ENCODE results near the gene SAMD3.

SAMD3 gene

DNA sequence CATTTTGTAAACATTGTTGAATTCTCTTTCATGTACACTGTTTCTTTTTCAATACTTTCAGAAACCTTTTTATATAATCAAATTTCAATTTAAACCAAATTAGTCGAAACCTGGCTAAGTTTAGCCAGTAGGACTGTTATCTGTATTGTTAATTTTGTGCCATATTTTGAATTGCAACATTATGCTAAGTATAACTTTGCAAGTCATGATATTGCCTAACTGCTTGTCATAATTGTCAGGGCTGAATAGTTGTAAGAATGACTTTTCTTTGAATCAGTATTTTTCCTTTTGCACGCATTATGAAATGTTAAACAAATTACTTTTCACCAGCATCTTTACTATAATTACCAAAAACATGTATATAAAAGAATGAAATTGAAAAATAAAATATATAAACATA is 82.7 kb downstream of the SAMD3 start:
- TF ChIP-seq, protein P1, sequence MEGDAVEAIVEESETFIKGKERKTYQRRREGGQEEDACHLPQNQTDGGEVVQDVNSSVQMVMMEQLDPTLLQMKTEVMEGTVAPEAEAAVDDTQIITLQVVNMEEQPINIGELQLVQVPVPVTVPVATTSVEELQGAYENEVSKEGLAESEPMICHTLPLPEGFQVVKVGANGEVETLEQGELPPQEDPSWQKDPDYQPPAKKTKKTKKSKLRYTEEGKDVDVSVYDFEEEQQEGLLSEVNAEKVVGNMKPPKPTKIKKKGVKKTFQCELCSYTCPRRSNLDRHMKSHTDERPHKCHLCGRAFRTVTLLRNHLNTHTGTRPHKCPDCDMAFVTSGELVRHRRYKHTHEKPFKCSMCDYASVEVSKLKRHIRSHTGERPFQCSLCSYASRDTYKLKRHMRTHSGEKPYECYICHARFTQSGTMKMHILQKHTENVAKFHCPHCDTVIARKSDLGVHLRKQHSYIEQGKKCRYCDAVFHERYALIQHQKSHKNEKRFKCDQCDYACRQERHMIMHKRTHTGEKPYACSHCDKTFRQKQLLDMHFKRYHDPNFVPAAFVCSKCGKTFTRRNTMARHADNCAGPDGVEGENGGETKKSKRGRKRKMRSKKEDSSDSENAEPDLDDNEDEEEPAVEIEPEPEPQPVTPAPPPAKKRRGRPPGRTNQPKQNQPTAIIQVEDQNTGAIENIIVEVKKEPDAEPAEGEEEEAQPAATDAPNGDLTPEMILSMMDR (IDR thresholded peaks at IDR 0.05; ENCODE audit: insufficient read depth, low read depth, low read length, missing control alignments), result no peak
- no peak for DNase-seq (ENCODE audit: low read depth)
- H3K4me3 ChIP-seq (ENCODE audit: low read depth, low read length), result no peak overlapping the region

DNA sequence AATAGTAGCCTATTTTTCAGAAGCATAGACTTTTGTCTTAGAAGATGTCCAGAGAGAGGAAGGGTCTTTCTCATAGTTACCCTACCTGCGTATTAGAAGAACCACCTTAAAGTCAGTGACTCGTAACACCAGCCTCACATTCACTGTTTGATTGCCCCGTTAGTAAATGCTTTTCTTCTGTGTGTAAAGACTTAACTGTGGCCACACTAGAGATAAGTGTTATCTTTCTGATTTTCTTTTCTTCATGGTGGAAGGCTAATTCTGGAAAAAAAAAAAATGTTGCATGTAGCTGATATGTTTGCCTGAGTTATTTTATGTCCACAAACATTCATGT is 83.9 kb downstream of the SAMD3 start:
- TF ChIP-seq, protein P1 (IDR thresholded peaks at IDR 0.05; ENCODE audit: insufficient read depth, low read depth, low read length, missing control alignments), result no peak
- no peak overlapping the region for H3K4me3 ChIP-seq (ENCODE audit: low read depth, low read length)

DNA sequence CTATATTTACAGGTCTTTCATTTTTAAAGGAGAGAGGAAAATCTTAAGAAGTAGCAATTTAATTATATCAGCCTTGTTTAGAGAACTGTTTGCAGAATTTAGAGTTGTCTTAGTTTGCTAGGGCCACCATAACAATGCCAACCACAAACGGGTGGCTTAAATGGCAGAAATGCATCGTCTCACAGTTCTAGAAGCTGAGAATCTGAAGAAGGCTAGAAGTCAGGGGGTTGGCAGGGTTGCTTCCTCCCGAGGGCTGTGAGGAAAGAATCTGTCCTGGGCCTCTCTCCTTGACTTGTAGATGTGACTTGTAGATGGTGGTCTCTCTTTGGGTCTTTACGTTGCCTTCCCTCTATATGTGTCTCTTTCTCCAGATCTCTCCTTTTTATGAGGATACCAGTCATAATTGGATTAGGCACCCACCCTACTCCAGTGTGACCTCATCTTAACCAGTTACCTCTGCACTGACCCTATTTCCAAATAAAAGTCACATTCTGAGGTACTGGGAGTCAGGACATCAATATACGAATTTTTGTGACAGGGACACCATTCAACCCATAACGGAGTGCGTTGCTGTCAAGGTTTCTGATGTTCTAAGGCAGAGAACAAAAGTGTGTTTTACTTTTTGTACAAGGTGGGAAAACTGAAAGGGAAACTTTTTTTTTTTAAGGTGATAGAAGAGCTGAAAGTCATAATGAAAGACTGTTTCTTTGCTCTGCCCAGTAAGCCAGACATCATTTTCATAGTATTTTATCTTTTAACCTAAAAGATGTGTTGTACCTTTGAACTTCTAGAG is 84.4 kb downstream of the SAMD3 start:
- H3K4me3 ChIP-seq (ENCODE audit: low read depth, low read length), result no peak overlapping the region
- DNase-seq (ENCODE audit: low read depth), result peak; percentile 50
- TF ChIP-seq, protein P1 (IDR thresholded peaks at IDR 0.05; ENCODE audit: insufficient read depth, low read depth, low read length, missing control alignments), result no peak

More for the DNA sequence above, 83.9 kb downstream of the SAMD3 start:
- DNase-seq (ENCODE audit: low read depth), result no peak

DNA sequence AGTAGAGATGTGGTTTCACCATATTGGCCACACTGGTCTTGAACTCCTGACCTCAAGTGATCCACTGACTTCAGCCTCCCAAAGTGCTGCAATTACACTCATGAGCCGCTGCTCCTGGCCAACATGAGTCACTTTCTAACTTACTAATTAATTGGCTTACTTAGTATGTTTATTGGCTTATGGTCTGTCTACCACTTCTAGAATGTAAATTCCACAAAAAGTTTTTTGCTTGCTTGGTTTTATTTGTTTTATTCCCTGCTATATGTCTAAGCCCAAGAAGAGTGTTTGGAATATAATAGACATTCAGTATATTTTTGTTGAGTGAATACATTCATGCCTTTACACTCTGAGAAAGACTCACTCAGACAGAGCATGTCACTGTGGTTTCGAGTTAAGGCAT is 86.0 kb downstream of the SAMD3 start:
- DNase-seq (ENCODE audit: low read depth), result peak; percentile 34
- TF ChIP-seq, protein P1 (IDR thresholded peaks at IDR 0.05; ENCODE audit: insufficient read depth, low read depth, low read length, missing control alignments), result no peak
- no peak overlapping the region for H3K4me3 ChIP-seq (ENCODE audit: low read depth, low read length)

DNA sequence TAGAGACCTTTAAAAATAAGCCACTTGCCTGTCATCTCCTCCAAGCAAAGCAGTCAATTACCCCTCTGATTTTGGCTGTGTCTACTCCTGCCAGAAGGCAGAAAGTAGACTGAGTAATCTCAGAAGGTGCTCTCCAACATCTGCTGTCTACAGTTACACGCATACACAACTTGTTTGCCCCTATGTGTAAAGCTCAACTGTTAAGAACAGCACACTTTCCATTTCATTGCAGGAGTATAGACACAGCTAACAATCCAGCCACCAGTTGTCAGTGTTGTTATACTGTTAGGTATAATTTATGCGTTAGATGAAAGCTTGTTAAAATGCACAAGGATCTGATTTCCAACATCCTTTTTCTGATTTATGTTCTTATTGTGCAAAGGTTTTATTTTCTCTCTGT is 88.2 kb downstream of the SAMD3 start:
- no peak overlapping the region for H3K4me3 ChIP-seq (ENCODE audit: low read depth, low read length)
- TF ChIP-seq, protein P1 (IDR thresholded peaks at IDR 0.05; ENCODE audit: insufficient read depth, low read depth, low read length, missing control alignments), result no peak
- peak; percentile 47 for DNase-seq (ENCODE audit: low read depth)

DNA sequence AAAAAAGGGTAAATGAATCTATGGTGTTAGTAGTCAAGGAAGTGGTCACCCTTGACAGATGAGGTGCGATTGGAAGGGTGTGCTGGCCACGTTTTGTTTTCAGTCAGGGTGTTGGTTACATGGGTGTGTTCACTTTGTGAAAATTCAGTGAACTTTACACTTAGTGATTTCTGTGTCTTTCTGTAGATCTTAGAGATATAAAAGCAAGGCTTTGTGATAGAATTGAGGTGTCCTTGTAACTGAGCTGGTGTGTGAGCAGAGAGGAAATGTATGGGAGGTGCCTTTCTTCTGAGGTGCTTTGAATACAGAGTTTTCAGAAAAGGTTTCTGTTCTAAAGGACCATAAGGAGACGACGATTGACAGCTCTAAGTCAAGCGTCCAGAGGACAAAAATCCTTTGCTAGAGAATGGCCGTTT is 90.5 kb downstream of the SAMD3 start:
- H3K4me3 ChIP-seq (ENCODE audit: low read depth, low read length), result peak overlapping the region; percentile 1; the same call in 1 of the 2 replicates
- peak; percentile 78 for DNase-seq (ENCODE audit: low read depth)
- TF ChIP-seq, protein P1 (IDR thresholded peaks at IDR 0.05; ENCODE audit: insufficient read depth, low read depth, low read length, missing control alignments), result no peak

DNA sequence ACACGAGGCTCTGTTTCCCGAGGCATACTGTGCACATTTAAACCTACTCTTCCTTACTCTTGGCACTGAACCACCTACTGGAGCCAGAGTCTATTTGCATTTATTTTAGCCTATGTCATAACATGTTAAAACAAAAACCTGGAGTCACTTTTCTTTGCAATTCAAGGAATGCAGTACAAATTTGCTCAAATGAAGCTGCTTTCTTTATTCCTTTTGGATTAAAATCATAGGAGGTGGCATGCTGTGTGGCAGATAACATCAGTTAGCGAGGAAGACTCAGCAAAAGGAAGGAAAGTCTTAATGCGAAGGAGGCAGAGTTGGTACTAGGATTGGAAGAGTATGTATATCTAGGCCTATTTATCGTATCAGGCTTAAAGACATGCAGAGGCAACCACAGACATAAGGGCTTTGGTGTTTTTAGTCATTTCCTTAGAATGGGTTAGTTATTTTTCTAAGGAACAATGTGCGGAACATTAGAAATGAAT is 92.9 kb downstream of the SAMD3 start:
- TF ChIP-seq, protein P1 (IDR thresholded peaks at IDR 0.05; ENCODE audit: insufficient read depth, low read depth, low read length, missing control alignments), result no peak
- no peak for DNase-seq (ENCODE audit: low read depth)
- H3K4me3 ChIP-seq (ENCODE audit: low read depth, low read length), result no peak overlapping the region
